Ishikawa (cell line): ENCODE measurements around the gene OR1J4.

Experiments used
- CEBPB ChIP-seq: IDR thresholded peaks from 2 replicates; pipeline ENCODE4 v1.6.1; 2012
- EP300 ChIP-seq: IDR thresholded peaks from 2 replicates; pipeline ENCODE4 v1.6.1; 2012; ENCODE audit warnings: borderline replicate concordance
- FOXM1 ChIP-seq: IDR thresholded peaks from 2 replicates; pipeline ENCODE4 v1.6.1; 2012; ENCODE audit warnings: low read depth, borderline replicate concordance
- MAX ChIP-seq: IDR thresholded peaks from 2 replicates; pipeline ENCODE4 v1.6.1; 2012
- YY1 ChIP-seq: IDR thresholded peaks from 2 replicates; pipeline ENCODE4 v1.6.1; 2012; ENCODE audit warnings: low read depth

Gene OR1J4

GRCh38 chr9:122567901-122568300, 49.0 kb downstream of the OR1J4 start:
- TF ChIP-seq CEBPB (no peak), EP300 (no peak), FOXM1 (no peak), YY1 (no peak), MAX (no peak)
